Measurements from ENCODE around the gene OLFM3.

- TF ChIP-seq USF1 (IDR thresholded peaks at IDR 0.05) (no peak), CEBPB (IDR thresholded peaks at IDR 0.05) (no peak), EGR1 (IDR thresholded peaks at IDR 0.05) (no peak), MAX (IDR thresholded peaks at IDR 0.05) (no peak), EP300 (IDR thresholded peaks at IDR 0.05; ENCODE audit: borderline replicate concordance) (no peak), REST (IDR thresholded peaks at IDR 0.05; ENCODE audit: low read depth) (no peak), YY1 (IDR thresholded peaks at IDR 0.05; ENCODE audit: low read depth) (no peak), TAF1 (IDR thresholded peaks at IDR 0.05; ENCODE audit: low read depth) (no peak), FOXM1 (IDR thresholded peaks at IDR 0.05; ENCODE audit: borderline replicate concordance, low read depth) (no peak), RAD21 (IDR thresholded peaks at IDR 0.05; ENCODE audit: low read depth) (no peak), CREB1 (IDR thresholded peaks at IDR 0.05; ENCODE audit: low read depth) (no peak), NFIC (IDR thresholded peaks at IDR 0.05) (no peak)
Observed at GRCh38 chr1:101756411-101756810, 240.3 kb downstream of the OLFM3 start.

Data from Ishikawa (cell line).